ENCODE data around the gene COL6A2.

Gene COL6A2

DNA sequence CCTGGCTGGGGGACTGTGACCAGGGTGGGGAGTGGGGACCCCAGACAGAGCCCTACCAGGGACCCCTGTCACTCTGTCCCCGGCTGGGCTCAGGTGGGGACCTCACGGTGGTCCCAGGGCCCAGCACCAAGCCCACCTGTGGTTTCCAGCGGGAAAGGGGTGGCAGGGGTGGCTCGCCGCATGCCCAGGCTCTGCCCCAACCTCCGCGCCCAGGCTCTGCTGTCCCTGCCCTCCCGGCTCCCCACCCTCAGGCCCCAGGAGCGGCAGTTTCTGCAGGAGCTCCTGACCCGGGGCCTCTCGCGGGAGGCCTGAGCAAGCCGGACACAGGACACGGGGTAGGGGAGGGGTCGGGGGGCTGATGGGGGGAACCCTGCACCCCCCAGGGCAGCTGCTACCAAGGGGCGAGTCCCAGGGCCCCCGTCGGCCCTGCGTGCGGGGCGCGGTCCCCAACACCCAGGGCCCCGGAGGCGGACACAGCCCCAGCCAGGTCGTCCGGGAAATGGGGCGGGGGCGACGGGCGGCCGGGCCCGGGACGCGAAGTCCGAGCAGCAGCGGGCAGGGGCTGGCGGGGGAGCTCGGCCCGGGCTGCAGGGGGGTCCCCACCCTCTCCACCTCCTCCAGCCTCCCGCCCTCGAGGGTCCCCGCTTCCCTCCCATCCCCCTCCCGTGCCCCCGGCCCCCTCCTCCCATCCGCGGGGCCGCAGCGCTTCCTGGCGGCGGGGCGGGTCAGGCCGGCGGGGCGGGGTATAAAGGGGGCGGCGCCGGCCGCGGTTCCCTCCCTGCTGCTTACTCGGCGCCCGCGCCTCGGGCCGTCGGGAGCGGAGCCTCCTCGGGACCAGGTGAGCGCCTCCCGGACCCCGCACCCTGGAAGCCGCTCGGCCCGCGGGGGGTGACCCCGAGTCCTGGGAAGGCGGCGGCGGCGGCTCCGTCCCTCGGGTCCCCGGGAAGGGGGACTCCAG is at the start of gene COL6A2:
TSS of gene COL6A2 (plus strand) at position 777 of the 958 bp plus-strand sequence.
- peak; percentile 59 for ATAC-seq (ENCODE audit: low read depth)
- Mint-ChIP-seq H3K36me3 (peaks cover 3% of the 10 kb centered on the region), H3K27me3 (peaks cover 24% of the 10 kb centered on the region), H3K27ac (no peak within 1 kb of the TSS), H3K4me3 (peak within 1 kb of the TSS; percentile 25), H3K4me1 (no peaks in the 10 kb centered on the region), H3K9me3 (peaks cover 7% of the 10 kb centered on the region)
- DNase-seq (ENCODE audit: low spot score in 2 of 2) = no peak

DNA sequence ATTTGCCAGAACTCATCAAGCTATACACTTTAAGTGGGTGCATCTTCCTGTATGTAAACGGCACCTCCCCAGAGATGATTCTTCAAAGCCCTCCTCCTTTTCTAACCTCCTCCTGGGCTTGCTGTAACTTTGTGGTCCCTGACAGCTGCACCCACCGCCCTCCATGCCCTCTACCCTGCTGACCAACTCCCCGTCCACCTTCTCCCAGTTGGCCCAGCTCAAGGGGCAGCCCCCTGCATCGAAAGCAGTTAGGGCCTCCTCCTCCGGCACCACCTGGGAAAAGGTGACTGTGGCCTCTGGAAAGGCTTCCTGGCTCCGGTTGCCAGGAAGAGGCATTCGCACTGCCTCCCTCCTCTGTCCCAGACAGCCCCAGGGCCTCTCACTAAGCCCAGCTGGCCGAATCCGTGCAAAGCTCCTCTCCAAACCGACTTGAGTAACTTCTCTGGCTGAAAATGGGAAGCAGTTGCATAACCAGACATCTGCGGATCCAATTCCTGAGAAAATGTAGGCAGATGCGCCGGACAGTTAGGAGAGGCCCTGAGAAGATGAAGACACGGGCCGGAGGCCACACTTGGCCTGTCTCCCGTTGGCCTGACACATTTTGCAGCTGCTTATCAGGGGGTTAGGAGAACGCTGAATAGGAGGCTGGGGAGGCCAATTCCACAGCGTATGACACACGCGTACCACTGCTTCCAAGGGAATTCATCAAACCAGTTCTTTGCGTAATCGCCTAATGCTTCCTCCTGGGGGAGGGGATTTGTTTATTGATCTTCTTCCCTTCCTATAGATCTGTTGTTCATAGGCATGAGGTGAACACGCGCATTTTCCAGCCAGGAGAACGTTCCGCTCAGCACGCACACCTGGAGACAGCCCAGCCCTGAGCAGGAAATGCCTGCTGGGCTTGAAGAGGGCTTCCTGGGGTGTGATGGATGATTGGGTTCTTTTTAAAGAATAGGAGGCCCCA is 48.7 kb upstream of the COL6A2 start:
- peaks cover 1% of the 10 kb centered on the region for H3K9me3 Mint-ChIP-seq
- ATAC-seq (ENCODE audit: low read depth) (no peak), DNase-seq (ENCODE audit: low spot score in 2 of 2) (no peak)
- H3K27me3 Mint-ChIP-seq = no peaks in the 10 kb centered on the region
- no peak overlapping the region for H3K4me3 Mint-ChIP-seq
- H3K4me1 Mint-ChIP-seq = no peaks in the 10 kb centered on the region
- no peaks in the 10 kb centered on the region for H3K36me3 Mint-ChIP-seq
- no peak overlapping the region for H3K27ac Mint-ChIP-seq

DNA sequence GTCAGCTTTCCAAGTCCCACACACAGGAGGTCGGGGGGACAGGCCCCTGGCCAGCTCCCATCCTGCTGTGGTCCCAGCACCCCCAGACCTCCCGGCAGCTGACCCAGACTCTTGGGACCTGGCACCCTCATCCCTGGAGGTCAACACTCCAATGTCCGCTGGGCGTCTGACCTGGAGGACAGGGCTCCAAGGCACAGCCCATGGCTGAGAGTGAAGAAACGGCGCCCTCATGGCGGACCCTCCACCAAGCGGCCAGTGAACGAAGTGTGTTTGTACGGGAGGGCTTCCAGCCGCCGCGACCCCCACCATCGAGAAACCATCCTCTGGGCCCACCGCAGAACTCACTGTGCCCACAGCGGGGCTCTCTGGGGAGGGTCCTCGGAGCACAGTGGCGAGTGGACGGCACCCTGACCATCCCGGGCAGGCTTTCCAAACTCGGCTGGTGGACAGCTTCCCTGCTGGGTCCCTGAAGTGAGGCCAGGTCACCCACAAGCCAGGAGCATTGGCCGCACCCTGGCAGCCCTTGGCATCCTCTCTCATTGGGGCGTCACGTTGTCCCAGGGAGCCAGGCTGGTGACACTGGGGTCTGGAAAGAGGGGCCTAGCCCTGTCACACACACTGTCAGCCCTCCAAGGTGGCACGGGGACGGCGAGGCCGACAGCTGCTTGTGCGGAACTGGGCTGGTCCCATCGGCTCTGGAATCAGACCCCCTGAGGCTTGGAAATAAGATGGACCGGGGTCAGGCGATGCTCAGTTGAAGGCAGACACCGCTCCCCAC is 47.8 kb upstream of the COL6A2 start:
- H3K4me1 Mint-ChIP-seq = no peaks in the 10 kb centered on the region

DNA sequence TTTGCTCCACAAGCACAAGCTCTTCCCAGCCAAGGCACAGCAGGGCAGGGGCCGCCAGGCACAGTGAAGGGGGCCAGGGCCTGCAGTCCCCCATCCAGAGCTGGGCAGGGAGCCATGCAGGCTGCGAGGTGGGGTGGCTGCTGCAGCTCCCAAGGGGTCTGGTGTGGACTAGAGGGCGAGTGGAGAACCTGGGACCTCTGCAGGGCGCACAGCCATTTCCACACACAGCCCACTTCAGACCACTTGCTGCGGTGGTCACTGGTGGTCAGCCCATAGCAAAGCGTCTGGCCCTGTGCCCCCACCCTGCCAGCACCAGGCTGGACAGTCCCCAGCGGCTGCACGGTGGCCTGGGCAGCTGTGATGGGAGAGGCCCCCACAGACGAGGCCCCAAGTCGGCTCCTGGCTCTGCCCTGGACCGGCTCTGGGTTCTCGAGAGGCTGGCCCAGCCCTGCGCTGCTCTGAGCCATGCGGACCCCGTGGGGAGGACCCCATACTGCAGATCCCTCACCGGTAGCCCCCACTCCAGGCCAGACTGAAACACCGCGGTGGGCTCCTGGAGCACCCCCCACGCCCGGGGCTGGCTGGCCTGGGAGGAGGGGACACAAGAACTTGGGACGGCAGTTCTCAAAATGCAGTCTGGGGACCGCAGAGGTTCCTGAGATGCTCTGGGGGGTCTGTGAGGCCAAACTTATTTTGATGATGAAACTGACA is 47.1 kb upstream of the COL6A2 start:
- H3K4me1 Mint-ChIP-seq = no peaks in the 10 kb centered on the region
- no peak overlapping the region for H3K27ac Mint-ChIP-seq
- no peak for ATAC-seq (ENCODE audit: low read depth)
- no peak overlapping the region for H3K4me3 Mint-ChIP-seq
- no peaks in the 10 kb centered on the region for H3K36me3 Mint-ChIP-seq
- H3K27me3 Mint-ChIP-seq = no peaks in the 10 kb centered on the region
- no peak for DNase-seq (ENCODE audit: low spot score in 2 of 2)
- peaks cover 1% of the 10 kb centered on the region for H3K9me3 Mint-ChIP-seq

More for the DNA sequence above, 47.8 kb upstream of the COL6A2 start:
- H3K27me3 Mint-ChIP-seq = no peaks in the 10 kb centered on the region
- ATAC-seq (ENCODE audit: low read depth) (no peak), DNase-seq (ENCODE audit: low spot score in 2 of 2) (no peak)
- H3K36me3 Mint-ChIP-seq = no peaks in the 10 kb centered on the region
- peaks cover 1% of the 10 kb centered on the region for H3K9me3 Mint-ChIP-seq
- H3K27ac Mint-ChIP-seq = no peak overlapping the region
- H3K4me3 Mint-ChIP-seq = no peak overlapping the region

DNA sequence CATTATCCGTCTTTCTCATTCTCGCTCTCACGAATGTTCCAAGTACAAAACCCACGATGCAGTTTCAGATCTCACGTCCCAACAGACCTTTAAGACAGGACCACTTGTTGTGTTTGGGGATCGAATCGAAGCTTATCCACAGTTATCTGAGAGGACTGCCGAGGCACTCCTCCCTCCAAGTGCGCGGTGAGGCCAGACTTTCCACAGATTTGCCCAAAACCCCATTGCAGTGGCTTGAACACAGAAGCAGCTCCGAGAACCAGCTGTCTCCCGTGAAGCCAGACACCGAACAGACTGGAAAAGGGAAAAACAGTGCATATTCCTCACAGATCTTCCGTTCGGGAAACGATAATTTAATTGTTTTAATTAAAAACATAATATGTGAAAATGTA is 46.5 kb upstream of the COL6A2 start:
- DNase-seq (ENCODE audit: low spot score in 2 of 2) = no peak
- H3K27me3 Mint-ChIP-seq = no peaks in the 10 kb centered on the region
- ATAC-seq (ENCODE audit: low read depth) = no peak
- H3K4me3 Mint-ChIP-seq = no peak overlapping the region
- H3K27ac Mint-ChIP-seq = no peak overlapping the region
- H3K36me3 Mint-ChIP-seq = no peaks in the 10 kb centered on the region
- H3K4me1 Mint-ChIP-seq = no peaks in the 10 kb centered on the region
- peaks cover 1% of the 10 kb centered on the region for H3K9me3 Mint-ChIP-seq

DNA sequence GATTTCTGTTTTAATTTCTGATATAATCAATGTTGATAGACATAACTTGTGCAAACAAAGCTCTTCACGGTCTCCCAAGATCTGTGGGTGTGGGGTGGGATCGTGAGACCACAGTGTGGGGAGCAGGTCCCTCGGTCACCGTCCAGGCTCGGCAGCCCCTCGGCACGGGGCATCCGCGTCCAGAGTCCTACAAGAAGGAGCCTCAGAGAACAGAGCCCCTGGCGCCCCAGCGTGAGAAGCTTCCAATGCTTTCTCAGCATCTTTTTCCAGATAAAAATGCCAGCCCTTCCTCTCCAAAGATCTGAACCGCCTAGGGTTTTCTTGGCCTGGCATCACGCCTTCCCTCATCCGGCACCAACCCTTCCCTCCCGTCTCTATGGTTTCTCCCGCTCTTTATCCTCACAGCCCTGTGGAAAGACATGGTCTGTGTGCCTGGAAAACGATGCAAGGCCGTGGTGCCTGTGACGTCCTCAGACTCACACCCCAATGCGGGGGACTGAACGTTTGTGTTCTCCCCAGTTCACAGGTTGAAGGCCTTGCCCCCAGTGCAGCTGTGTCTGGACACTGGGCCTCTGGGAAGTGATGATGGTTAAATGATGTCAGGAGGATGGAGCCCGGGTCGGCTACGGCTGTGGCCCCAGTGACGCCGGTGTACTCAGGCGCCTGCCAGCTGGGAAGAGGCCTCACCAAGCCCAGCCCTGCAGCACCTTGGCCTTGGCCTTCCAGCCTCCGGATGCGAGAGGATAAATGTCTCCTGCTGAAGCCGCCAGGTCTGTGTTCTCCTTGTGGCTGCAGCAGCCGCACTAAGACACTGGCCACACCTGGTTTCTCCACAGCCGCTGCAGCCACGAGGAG is 45.9 kb upstream of the COL6A2 start:
- ATAC-seq (ENCODE audit: low read depth) (no peak), DNase-seq (ENCODE audit: low spot score in 2 of 2) (no peak)
- H3K27ac Mint-ChIP-seq = no peak overlapping the region
- no peaks in the 10 kb centered on the region for H3K36me3 Mint-ChIP-seq
- H3K27me3 Mint-ChIP-seq = no peaks in the 10 kb centered on the region
- no peak overlapping the region for H3K4me3 Mint-ChIP-seq
- no peaks in the 10 kb centered on the region for H3K4me1 Mint-ChIP-seq
- peaks cover 1% of the 10 kb centered on the region for H3K9me3 Mint-ChIP-seq

DNA sequence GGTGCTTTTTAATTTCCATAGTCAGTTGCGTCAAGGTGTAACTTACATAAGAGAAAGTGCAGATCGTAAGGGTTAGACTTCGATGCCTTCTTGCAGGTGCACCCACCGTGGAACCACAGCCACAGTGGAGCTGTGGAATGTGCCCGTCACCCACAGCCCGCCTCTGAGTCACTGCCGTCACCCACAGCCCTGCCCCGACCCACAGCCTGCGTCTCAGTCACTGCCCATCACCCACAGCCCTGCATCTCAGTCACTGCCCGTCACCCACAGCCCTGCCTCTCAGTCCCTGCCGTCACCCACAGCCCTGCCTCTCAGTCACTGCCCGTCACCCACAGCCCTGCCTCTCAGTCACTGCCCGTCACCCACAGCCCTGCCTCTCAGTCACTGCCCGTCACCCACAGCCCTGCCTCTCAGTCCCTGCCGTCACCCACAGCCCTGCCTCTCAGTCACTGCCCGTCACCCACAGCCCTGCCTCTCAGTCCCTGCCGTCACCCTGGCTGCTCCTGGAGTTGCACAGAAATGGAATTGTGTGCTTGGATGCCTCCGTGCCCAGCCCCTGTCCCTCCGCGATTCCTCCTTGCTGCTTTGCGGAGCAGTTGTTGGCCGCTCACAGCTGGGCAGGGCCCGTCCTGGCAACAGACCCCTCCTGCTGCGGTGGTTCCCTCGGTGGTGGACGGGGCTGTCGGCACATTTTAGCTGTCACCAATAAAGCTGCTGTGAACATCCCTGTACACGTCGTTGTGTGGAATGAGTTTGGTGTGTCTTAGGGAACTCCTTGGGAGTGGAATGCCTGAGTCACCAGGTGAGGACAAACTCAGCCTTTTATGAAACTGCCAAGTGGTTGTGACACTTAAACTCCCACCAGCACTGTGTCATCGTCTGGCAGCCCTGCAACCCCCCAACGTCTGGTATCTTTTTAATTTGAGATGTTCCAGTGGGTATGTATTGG is 44.9 kb upstream of the COL6A2 start:
- H3K9me3 Mint-ChIP-seq = peaks cover 1% of the 10 kb centered on the region
- no peak for ATAC-seq (ENCODE audit: low read depth)
- H3K36me3 Mint-ChIP-seq = no peaks in the 10 kb centered on the region
- H3K4me3 Mint-ChIP-seq = no peak overlapping the region
- H3K27ac Mint-ChIP-seq = no peak overlapping the region
- DNase-seq (ENCODE audit: low spot score in 2 of 2) = no peak
- H3K4me1 Mint-ChIP-seq = no peaks in the 10 kb centered on the region
- H3K27me3 Mint-ChIP-seq = no peaks in the 10 kb centered on the region

DNA sequence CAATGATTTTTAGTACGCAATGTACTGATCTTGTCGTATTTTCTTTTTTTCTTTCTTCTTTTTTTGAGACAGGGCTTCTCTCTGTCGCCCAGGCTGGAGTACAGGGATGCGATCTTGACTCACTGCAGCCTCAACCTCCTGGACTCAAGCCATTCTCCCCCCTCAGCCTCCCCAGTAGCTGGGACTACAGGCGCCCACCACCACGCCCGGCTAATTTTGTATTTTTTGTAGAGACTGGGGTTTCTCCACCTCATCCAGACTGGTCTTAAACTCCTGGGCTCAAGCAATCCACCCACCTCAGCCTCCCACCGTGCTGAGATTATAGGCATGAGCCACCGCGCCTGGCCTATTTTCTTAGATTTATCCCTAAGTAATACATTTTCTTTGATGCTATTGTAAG is 43.9 kb upstream of the COL6A2 start:
- H3K4me1 Mint-ChIP-seq = peaks cover 3% of the 10 kb centered on the region
- peaks cover 7% of the 10 kb centered on the region for H3K9me3 Mint-ChIP-seq
- peaks cover 7% of the 10 kb centered on the region for H3K27me3 Mint-ChIP-seq
- no peak for DNase-seq (ENCODE audit: low spot score in 2 of 2)
- ATAC-seq (ENCODE audit: low read depth) = no peak
- peaks cover 3% of the 10 kb centered on the region for H3K36me3 Mint-ChIP-seq
- no peak overlapping the region for H3K4me3 Mint-ChIP-seq
- H3K27ac Mint-ChIP-seq = no peak overlapping the region

DNA sequence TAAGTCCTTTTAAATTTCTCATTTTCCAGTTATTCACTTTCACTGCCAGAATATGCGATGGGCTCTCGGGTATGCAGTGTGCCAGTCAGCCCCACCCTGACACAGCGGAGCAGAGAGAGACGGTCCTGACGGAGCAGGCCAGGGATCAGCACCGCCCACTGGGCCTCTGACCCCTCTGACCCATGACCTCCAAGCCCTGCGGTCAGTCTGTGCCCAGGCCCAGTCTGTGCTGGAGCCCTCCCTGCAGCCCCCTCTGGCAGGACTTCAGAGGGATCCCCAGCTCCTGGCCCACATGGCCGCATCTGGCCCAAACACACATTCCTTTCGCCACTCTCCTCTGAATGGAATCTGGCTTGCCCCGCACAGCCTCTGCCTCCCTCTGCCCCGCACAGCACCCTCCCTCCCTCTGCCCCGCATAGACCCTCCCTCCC is 43.4 kb upstream of the COL6A2 start:
- peaks cover 10% of the 10 kb centered on the region for H3K27me3 Mint-ChIP-seq
- H3K27ac Mint-ChIP-seq = no peak overlapping the region
- peaks cover 3% of the 10 kb centered on the region for H3K36me3 Mint-ChIP-seq
- ATAC-seq (ENCODE audit: low read depth) = no peak
- peaks cover 8% of the 10 kb centered on the region for H3K9me3 Mint-ChIP-seq
- no peak overlapping the region for H3K4me3 Mint-ChIP-seq
- DNase-seq (ENCODE audit: low spot score in 2 of 2) = no peak
- peaks cover 3% of the 10 kb centered on the region for H3K4me1 Mint-ChIP-seq

DNA sequence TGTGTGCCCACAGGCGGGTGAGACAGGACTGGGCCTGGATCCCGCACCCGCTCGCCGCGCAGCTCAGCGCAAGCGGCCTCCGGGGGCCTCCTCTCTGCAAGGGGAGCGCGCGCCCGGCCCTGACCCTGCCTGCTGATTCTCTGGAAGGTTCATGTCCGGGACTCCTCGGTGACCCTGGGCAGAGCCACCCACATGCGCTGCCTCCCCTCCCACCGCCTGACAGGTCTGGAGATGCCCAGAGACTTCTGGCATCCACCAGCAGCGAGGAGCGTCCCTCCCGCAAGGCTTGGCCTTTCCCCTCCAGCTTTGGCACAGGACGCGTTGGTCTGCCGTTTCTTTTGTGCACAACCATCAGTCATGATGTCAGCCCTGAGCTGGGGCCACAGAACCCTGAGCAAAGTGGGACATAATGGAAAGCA is 42.0 kb upstream of the COL6A2 start:
- ATAC-seq (ENCODE audit: low read depth) (no peak), DNase-seq (ENCODE audit: low spot score in 2 of 2) (no peak)
- H3K36me3 Mint-ChIP-seq = peaks cover 3% of the 10 kb centered on the region
- H3K4me3 Mint-ChIP-seq = no peak overlapping the region
- H3K27ac Mint-ChIP-seq = no peak overlapping the region
- H3K4me1 Mint-ChIP-seq = peaks cover 3% of the 10 kb centered on the region
- H3K27me3 Mint-ChIP-seq = peaks cover 10% of the 10 kb centered on the region
- H3K9me3 Mint-ChIP-seq = peaks cover 8% of the 10 kb centered on the region

DNA sequence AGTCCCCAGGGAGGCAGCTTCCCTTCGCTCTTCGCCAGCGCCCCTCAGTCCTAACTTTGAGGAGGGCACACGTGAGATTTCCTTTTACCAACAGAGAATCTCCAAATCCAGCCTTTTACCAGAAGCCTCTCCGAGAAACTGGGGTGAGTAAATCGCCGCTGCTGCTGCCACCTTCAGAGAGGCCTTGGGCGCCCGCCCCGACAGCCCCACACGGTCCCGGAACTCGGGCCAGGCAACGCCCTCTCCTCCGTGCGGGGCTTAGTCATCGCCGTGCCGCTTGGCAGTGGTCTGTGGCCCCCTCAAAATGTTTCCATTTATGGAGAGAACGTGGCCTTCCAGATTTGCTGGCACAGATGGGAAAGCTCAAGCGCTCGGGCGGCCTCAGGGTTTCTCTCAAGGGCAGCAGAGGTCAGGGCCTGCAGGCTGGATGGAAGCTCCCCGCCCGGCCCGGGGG is 41.4 kb upstream of the COL6A2 start:
- ATAC-seq (ENCODE audit: low read depth) (no peak), DNase-seq (ENCODE audit: low spot score in 2 of 2) (no peak)
- Mint-ChIP-seq H3K4me3 (no peak overlapping the region), H3K9me3 (peaks cover 8% of the 10 kb centered on the region), H3K4me1 (peaks cover 3% of the 10 kb centered on the region), H3K27me3 (peaks cover 12% of the 10 kb centered on the region), H3K27ac (no peak overlapping the region), H3K36me3 (peaks cover 3% of the 10 kb centered on the region)
